HUES6 (cell line): ENCODE measurements around the gene PSMF1.

Experiments used
- H3K27ac ChIP-seq: 2 replicates; pipeline ENCODE4 v1.7.0; 2013; ENCODE audit warnings: low read depth, mild to moderate bottlenecking, low read length, inconsistent platforms
- H3K27me3 ChIP-seq: 2 replicates; pipeline ENCODE4 v1.6.1; 2013; ENCODE audit warnings: low read length; ENCODE audit not compliant: control insufficient read depth, insufficient read depth
- H3K36me3 ChIP-seq: 2 replicates; pipeline ENCODE4 v1.6.1; 2013; ENCODE audit warnings: low read length; ENCODE audit not compliant: control insufficient read depth, insufficient read depth
- H3K4me1 ChIP-seq: 2 replicates; pipeline ENCODE4 v1.6.1; 2013; ENCODE audit warnings: low read length; ENCODE audit not compliant: control insufficient read depth, insufficient read depth
- H3K4me3 ChIP-seq: 2 replicates; pipeline ENCODE4 v1.5.1; 2013; ENCODE audit warnings: low read depth, low read length
- H3K9ac ChIP-seq: one replicate; pipeline ENCODE4 v1.6.1; 2013; ENCODE audit warnings: mild to moderate bottlenecking, low read length
- H3K9me3 ChIP-seq: 2 replicates; pipeline ENCODE4 v1.6.1; 2013; ENCODE audit warnings: low read depth, low read length; ENCODE audit not compliant: control insufficient read depth, insufficient read depth

PSMF1 gene

GRCh38 chr20:1203630-1204029, 85.2 kb downstream of the PSMF1 start:
- Histone ChIP-seq H3K9me3 (no peaks in the 10 kb centered on the region), H3K4me3 (no peak overlapping the region), H3K27ac (no peak overlapping the region), H3K9ac (no peak overlapping the region), H3K4me1 (no peaks in the 10 kb centered on the region), H3K27me3 (no peaks in the 10 kb centered on the region; the same call in 1 of the 2 replicates), H3K36me3 (no peaks in the 10 kb centered on the region)

- Histone ChIP-seq H3K4me1 (no peaks in the 10 kb centered on the region), H3K36me3 (no peaks in the 10 kb centered on the region), H3K4me3 (no peak overlapping the region), H3K9ac (no peak overlapping the region), H3K9me3 (no peaks in the 10 kb centered on the region), H3K27me3 (no peaks in the 10 kb centered on the region; the same call in 1 of the 2 replicates), H3K27ac (no peak overlapping the region)
These were observed 85.7 kb downstream of the PSMF1 start for GRCh38 chr20:1204113-1204512.

- Histone ChIP-seq H3K9ac (no peak overlapping the region), H3K4me3 (no peak overlapping the region), H3K9me3 (no peaks in the 10 kb centered on the region), H3K4me1 (no peaks in the 10 kb centered on the region), H3K27me3 (no peaks in the 10 kb centered on the region; the same call in 1 of the 2 replicates), H3K27ac (no peak overlapping the region), H3K36me3 (no peaks in the 10 kb centered on the region)
These were observed 86.2 kb downstream of the PSMF1 start for GRCh38 chr20:1204576-1204975.

- no peaks in the 10 kb centered on the region; the same call in 1 of the 2 replicates for H3K27me3 ChIP-seq
- H3K36me3 ChIP-seq, result no peaks in the 10 kb centered on the region
- no peaks in the 10 kb centered on the region for H3K9me3 ChIP-seq
- no peak overlapping the region for H3K27ac ChIP-seq
- no peak overlapping the region for H3K9ac ChIP-seq
- H3K4me1 ChIP-seq, result no peaks in the 10 kb centered on the region
- no peak overlapping the region for H3K4me3 ChIP-seq
These were observed 87.4 kb downstream of the PSMF1 start for GRCh38 chr20:1205802-1206201.

- Histone ChIP-seq H3K27ac (no peak overlapping the region), H3K27me3 (no peaks in the 10 kb centered on the region; the same call in 1 of the 2 replicates), H3K9ac (no peak overlapping the region), H3K4me1 (no peaks in the 10 kb centered on the region), H3K9me3 (no peaks in the 10 kb centered on the region), H3K36me3 (no peaks in the 10 kb centered on the region), H3K4me3 (no peak overlapping the region)
These were observed 88.2 kb downstream of the PSMF1 start for GRCh38 chr20:1206366-1207148.

GRCh38 chr20:1207293-1207878, 89.0 kb downstream of the PSMF1 start:
- Histone ChIP-seq H3K4me1 (peaks cover 3% of the 10 kb centered on the region), H3K9me3 (no peaks in the 10 kb centered on the region), H3K27me3 (peaks cover 3% of the 10 kb centered on the region), H3K36me3 (no peaks in the 10 kb centered on the region), H3K9ac (no peak overlapping the region), H3K27ac (no peak overlapping the region), H3K4me3 (no peak overlapping the region)

- Histone ChIP-seq H3K9ac (no peak overlapping the region), H3K36me3 (no peaks in the 10 kb centered on the region), H3K4me1 (peaks cover 8% of the 10 kb centered on the region), H3K4me3 (no peak overlapping the region), H3K9me3 (no peaks in the 10 kb centered on the region), H3K27ac (no peak overlapping the region), H3K27me3 (peaks cover 8% of the 10 kb centered on the region)
These were observed 91.3 kb downstream of the PSMF1 start for GRCh38 chr20:1209447-1210387.

GRCh38 chr20:1210501-1210900, 92.1 kb downstream of the PSMF1 start:
- Histone ChIP-seq H3K9me3 (no peaks in the 10 kb centered on the region), H3K27me3 (peaks cover 8% of the 10 kb centered on the region), H3K4me1 (peaks cover 9% of the 10 kb centered on the region), H3K4me3 (no peak overlapping the region), H3K36me3 (no peaks in the 10 kb centered on the region), H3K27ac (no peak overlapping the region), H3K9ac (no peak overlapping the region)

- H3K36me3 ChIP-seq, result no peaks in the 10 kb centered on the region
These were observed 93.6 kb downstream of the PSMF1 start for GRCh38 chr20:1212023-1212422.

GRCh38 chr20:1212607-1213396, 94.4 kb downstream of the PSMF1 start:
- peaks cover 19% of the 10 kb centered on the region for H3K4me1 ChIP-seq
- no peaks in the 10 kb centered on the region for H3K36me3 ChIP-seq
- 0 out of 2 replicates have a peak, but pooled peaks cover 4% of the 10 kb centered on the region for H3K9me3 ChIP-seq
- peaks cover 8% of the 10 kb centered on the region for H3K27me3 ChIP-seq
- peak overlapping the region; percentile 14 for H3K9ac ChIP-seq
- H3K4me3 ChIP-seq, result no peak overlapping the region
- no peak overlapping the region for H3K27ac ChIP-seq

More at GRCh38 chr20:1212023-1212422, 93.6 kb downstream of the PSMF1 start:
- Histone ChIP-seq H3K9ac (peak overlapping the region; percentile 14), H3K27ac (no peak overlapping the region), H3K4me3 (no peak overlapping the region), H3K9me3 (0 out of 2 replicates have a peak, but pooled peaks cover 4% of the 10 kb centered on the region), H3K27me3 (peaks cover 8% of the 10 kb centered on the region), H3K4me1 (peaks cover 19% of the 10 kb centered on the region)
